ENCODE results near the gene RNF186.

The RNF186 gene

DNA sequence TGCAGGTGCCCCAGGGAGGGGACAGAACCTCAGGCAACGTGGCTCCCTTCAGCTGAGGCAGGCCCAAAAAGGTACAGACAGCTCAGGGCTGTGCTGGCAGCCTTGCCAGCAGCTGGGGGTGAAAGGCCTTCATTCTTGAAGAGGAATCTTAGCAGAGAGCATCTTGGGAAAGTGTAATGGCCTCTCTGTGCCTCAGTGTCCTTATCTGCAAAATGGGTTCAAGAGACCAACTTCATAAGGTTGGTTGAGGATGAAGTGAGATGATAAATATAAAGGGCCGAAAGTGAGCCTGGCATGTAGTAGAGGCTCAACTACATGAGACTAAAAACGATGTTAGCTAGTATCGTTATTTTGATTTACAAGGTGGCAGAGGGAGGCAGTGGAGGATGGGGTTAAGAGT is 41.6 kb downstream of the RNF186 start:
- H3K27ac Mint-ChIP-seq, result no peak overlapping the region
- H3K4me3 Mint-ChIP-seq, result no peak overlapping the region
- no peaks in the 10 kb centered on the region for H3K9me3 Mint-ChIP-seq
- no peak for ATAC-seq (ENCODE audit: low read depth)
- peaks cover 28% of the 10 kb centered on the region for H3K36me3 Mint-ChIP-seq
- no peaks in the 10 kb centered on the region for H3K4me1 Mint-ChIP-seq
- no peak for DNase-seq (ENCODE audit: low spot score in 2 of 2)
- no peaks in the 10 kb centered on the region for H3K27me3 Mint-ChIP-seq

DNA sequence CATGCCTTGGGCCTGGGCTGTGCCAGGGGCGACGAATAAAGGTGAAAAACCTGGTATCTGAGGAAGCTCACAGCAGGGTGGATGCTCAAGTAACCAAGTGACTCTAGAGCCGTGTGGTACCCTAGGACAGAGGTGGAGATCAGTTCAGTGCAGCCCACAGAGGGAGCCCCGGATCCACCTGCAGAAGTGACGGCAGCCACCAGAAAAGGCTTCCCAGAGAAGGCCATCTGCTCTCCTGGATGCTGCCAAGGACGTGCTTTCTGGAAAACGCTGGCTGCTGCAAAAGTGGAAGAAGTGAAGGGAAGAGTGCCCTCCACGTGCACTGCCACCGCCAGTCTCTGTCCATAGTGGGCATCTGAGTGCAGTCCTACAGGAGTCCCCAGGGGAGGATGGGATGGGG is 43.0 kb downstream of the RNF186 start:
- H3K36me3 Mint-ChIP-seq, result peaks cover 35% of the 10 kb centered on the region
- no peak overlapping the region for H3K27ac Mint-ChIP-seq

DNA sequence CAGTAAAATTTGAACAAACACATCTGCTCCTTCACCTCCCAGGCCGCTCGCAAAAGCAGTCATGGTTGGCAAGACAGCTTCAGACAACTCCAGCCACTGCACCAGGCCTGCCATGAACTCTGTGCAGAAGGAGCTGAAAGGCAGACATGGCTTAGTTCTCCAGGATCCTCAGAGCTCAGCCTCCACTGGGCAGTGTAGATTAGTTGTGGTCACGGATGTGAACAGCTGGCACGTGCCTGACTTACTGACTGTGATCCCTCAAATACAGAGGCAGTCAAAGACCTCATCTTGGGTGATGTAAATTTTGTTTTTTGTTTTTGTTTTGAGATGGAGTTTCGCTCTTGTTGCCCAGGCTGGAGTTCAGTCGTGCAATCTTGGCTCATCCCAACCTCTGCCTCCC is 43.7 kb downstream of the RNF186 start:
- Mint-ChIP-seq H3K27me3 (no peaks in the 10 kb centered on the region), H3K36me3 (peaks cover 33% of the 10 kb centered on the region)

More for the DNA sequence above, 43.0 kb downstream of the RNF186 start:
- Mint-ChIP-seq H3K4me1 (no peaks in the 10 kb centered on the region), H3K4me3 (no peak overlapping the region), H3K9me3 (no peaks in the 10 kb centered on the region), H3K27me3 (no peaks in the 10 kb centered on the region)
- DNase-seq (ENCODE audit: low spot score in 2 of 2), result no peak
- no peak for ATAC-seq (ENCODE audit: low read depth)

DNA sequence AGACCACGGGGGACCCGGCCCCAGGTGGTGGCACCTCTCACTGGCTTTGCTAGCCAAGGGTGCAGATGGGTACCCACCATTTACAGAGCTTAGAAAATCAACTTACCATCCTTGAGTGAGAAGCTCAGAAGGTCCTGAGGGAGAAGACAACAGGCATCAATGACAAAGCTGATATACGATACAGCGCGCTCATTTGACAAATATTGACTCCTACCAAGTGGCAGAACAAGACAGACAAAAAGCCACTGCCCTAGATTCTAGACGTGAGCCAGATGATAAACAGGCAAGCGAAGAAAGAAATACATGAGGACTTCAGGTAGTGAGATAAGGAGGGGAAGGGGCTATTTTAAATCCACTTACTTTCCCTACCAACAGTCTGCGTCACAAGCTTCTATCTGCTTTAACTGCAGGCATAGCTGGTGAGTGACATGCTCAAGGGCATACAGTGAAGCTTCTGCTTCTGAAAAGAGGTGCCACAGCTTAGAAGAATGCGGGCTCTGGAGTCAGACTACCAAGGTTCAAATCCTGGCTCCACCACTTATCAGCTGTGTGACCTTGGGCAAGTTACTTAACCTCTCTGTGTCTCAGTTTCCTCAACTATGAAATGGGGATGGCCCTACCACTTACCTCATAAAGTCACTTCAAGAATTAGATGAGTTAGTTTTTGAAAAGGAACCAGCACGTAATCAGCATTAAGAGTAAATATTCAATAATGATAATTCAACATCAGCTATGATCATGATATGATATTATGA is 44.5 kb downstream of the RNF186 start:
- H3K9me3 Mint-ChIP-seq, result no peaks in the 10 kb centered on the region
- H3K27me3 Mint-ChIP-seq, result no peaks in the 10 kb centered on the region
- peaks cover 30% of the 10 kb centered on the region for H3K36me3 Mint-ChIP-seq
- H3K4me1 Mint-ChIP-seq, result peaks cover 4% of the 10 kb centered on the region
- ATAC-seq (ENCODE audit: low read depth), result no peak
- H3K27ac Mint-ChIP-seq, result no peak overlapping the region
- H3K4me3 Mint-ChIP-seq, result no peak overlapping the region
- DNase-seq (ENCODE audit: low spot score in 2 of 2), result no peak

More for the DNA sequence above, 43.7 kb downstream of the RNF186 start:
- Mint-ChIP-seq H3K4me3 (no peak overlapping the region), H3K27ac (no peak overlapping the region), H3K4me1 (no peaks in the 10 kb centered on the region), H3K9me3 (no peaks in the 10 kb centered on the region)
- DNase-seq (ENCODE audit: low spot score in 2 of 2) (no peak), ATAC-seq (ENCODE audit: low read depth) (no peak)

DNA sequence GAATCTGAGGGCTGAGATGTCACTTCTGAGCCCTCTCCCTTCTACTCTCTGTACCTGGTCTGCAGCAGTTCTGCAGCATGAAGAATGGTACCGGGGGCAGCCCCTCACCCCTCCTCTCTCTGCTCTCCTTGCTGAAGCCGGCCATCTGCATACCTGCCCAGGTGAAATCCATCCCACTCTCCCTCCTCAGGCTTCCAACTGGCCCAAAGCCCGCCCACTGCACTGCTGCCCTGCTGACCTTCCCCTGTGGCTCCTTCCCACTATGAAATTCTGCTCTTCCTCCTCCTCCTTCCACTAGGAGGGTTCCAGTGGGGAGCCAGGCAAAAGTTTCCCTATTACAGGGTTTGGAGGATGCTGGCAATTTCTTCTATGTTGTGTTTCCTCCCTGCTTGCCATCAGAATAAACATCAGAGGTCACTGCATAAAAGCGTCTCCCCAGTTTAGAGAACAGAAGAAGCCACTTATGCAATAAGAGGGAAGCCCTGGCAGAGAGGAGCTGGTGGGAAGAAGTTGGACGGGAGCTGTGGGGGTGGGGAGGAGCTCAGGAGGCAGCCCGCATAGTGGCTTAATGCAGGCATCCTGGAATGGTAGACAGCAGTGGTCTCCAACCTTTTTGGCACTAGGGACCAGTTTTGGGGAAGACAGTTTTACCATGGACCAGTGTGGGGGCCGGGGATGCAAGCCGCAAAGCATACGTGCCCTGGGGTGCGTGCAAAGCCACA is 45.7 kb downstream of the RNF186 start:
- H3K27ac Mint-ChIP-seq, result no peak overlapping the region

DNA sequence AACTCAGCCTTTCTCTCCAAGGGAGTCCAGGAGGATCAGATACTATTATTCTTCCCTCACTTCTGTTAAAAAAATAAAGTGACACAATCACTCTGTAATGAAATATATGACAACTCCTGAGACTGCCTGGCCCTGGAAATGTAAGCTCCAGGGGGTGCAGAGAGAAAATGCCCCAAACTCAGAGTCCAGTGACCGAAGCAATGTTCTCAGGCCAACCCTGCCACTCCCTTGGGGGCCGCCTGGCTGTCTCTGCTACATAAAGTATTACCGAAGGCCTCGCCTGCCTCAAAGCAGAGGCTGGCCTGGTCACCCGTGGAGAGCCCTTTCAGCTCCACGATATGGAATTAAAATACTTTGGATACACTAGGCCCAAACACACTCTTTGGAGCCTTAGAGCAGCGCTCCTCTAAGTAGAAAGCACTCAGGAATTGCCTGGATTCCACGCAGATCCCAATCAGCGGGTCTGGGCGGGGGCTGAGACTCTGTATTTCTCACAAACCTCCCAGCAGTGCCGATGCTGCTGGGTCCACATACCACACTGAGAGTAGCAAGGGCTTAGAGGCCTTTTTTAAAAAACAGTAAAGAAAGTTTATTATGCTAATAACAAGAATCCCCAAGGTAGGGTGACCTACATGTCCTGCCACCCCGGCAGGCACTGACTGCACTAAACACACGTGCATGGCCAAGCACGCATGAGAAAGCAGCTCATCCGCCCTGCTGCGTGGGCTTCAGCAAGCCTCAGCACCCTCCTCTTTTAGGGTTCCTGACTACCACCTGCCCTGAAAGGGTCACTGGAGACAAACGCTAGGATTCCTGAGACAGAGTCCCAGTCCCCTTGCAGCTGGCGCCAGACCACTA is 46.5 kb downstream of the RNF186 start:
- DNase-seq (ENCODE audit: low spot score in 2 of 2), result no peak
- no peak overlapping the region for H3K27ac Mint-ChIP-seq
- peaks cover 12% of the 10 kb centered on the region for H3K4me1 Mint-ChIP-seq
- no peak for ATAC-seq (ENCODE audit: low read depth)
- H3K36me3 Mint-ChIP-seq, result peaks cover 31% of the 10 kb centered on the region
- no peak overlapping the region for H3K4me3 Mint-ChIP-seq
- H3K9me3 Mint-ChIP-seq, result no peaks in the 10 kb centered on the region
- H3K27me3 Mint-ChIP-seq, result no peaks in the 10 kb centered on the region

More for the DNA sequence above, 45.7 kb downstream of the RNF186 start:
- ATAC-seq (ENCODE audit: low read depth) (no peak), DNase-seq (ENCODE audit: low spot score in 2 of 2) (no peak)
- H3K4me3 Mint-ChIP-seq, result no peak overlapping the region
- H3K27me3 Mint-ChIP-seq, result no peaks in the 10 kb centered on the region
- H3K9me3 Mint-ChIP-seq, result no peaks in the 10 kb centered on the region
- peaks cover 32% of the 10 kb centered on the region for H3K36me3 Mint-ChIP-seq
- H3K4me1 Mint-ChIP-seq, result peaks cover 12% of the 10 kb centered on the region

DNA sequence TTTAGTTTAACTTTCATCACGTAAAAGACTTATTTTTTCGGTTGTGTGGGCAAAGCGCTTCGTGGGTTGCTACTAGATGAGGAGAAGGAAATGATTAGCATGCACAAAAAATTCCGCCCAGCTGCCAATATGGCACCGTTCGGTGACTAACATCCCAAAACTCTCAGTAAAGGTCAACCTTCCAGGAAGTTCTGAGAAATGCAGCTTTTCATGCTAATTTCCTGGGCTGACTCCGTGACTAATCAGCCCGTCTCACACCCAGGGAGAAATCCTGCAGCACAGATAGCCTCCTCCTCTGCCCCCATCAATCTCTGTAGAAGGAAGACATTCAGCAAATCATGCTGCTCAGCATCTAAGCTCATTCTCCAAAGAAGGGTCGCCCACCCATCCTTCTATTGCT is 49.5 kb downstream of the RNF186 start:
- Mint-ChIP-seq H3K27ac (no peak overlapping the region), H3K36me3 (peaks cover 19% of the 10 kb centered on the region), H3K4me1 (peaks cover 12% of the 10 kb centered on the region), H3K4me3 (no peak overlapping the region), H3K27me3 (no peaks in the 10 kb centered on the region), H3K9me3 (no peaks in the 10 kb centered on the region)
- ATAC-seq (ENCODE audit: low read depth), result no peak
- no peak for DNase-seq (ENCODE audit: low spot score in 2 of 2)

DNA sequence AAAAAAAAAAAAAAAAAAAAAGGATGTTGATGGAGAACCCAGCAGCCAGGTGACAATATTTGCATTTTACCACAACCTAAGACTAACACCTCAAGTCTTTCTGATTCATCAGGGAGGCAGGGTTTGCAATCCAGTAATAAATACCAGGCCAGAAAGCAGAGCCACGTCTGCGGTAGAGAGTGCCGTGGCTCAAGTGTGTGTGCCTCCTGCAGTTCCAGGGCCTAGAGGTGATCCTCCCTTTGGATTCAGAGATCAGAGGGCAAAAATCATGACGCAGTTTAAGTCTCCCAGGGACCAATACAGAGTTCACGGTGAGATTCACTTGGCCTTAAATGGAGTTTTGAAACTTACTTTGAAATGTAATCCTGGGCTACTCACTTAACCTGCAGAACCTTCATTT is 50.2 kb downstream of the RNF186 start:
- no peak for DNase-seq (ENCODE audit: low spot score in 2 of 2)
- no peak overlapping the region for H3K4me3 Mint-ChIP-seq
- peak; percentile 80 for ATAC-seq (ENCODE audit: low read depth)
- peak overlapping the region; percentile 14 for H3K27ac Mint-ChIP-seq
- H3K27me3 Mint-ChIP-seq, result no peaks in the 10 kb centered on the region
- peaks cover 12% of the 10 kb centered on the region for H3K4me1 Mint-ChIP-seq
- peaks cover 18% of the 10 kb centered on the region for H3K36me3 Mint-ChIP-seq
- H3K9me3 Mint-ChIP-seq, result no peaks in the 10 kb centered on the region
